G401 (cell line): ENCODE results near the gene TIMMDC1. TPM values are rescaled to one million over a fixed set of nuclear protein-coding genes. Genes with fewer than 3 reads are reported as not detected.

Experiments
- DNase-seq: peaks from one replicate; pipeline ENCODE4 v3.0.0-alpha.2; 2015; ENCODE audit warnings: low spot score
- in situ Hi-C: cut with HindIII; loops from 2 replicates; pipeline ENCODE4 v1.10.0; 2016; ENCODE audit warnings: low sequenced_read_pairs, mixed read lengths
- total RNA-seq: library from RNA; depleted of rRNA; stranded (reverse); fragments of >200 nt; shearing (Covaris generic); gene quantifications from 2 replicates; pipeline ENCODE4 v1.2.3, GENCODE V29; 2014; rRNA removed

TIMMDC1 gene, protein sequence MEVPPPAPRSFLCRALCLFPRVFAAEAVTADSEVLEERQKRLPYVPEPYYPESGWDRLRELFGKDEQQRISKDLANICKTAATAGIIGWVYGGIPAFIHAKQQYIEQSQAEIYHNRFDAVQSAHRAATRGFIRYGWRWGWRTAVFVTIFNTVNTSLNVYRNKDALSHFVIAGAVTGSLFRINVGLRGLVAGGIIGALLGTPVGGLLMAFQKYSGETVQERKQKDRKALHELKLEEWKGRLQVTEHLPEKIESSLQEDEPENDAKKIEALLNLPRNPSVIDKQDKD
- total RNA-seq = 62.2 and 69.2 TPM in 2 replicates

DNA sequence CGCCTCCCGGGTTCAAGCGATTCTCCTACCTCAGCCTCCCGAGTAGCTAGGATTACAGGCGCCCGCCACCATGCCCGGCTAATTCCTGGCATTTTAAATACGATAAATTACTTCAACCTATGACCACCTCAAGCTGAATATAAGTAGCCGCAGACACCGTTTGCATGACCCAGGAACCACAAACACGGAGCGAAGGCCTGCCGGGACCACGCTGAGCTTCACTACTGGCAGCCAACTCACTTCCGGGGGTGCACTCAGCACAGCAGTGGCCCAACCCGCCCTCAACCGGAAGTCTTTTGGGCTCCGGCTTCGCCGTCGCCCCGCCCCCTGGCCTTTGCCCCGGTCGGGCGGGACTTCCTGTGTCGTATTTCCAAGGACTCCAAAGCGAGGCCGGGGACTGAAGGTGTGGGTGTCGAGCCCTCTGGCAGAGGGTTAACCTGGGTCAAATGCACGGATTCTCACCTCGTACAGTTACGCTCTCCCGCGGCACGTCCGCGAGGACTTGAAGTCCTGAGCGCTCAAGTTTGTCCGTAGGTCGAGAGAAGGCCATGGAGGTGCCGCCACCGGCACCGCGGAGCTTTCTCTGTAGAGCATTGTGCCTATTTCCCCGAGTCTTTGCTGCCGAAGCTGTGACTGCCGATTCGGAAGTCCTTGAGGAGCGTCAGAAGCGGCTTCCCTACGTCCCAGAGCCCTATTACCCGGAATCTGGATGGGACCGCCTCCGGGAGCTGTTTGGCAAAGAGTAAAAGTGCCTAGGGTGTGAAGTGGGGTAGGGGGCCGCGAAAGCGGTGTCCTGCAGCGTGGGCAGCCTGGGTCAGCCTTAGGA lies at the start of gene TIMMDC1:
TSS of gene TIMMDC1 (plus strand) at position 362 of the 826 bp plus-strand sequence. CDS start at position 549, 187 bp downstream.
- in situ Hi-C loops = no loop called here
- DNase-seq = peak; percentile 98

DNA sequence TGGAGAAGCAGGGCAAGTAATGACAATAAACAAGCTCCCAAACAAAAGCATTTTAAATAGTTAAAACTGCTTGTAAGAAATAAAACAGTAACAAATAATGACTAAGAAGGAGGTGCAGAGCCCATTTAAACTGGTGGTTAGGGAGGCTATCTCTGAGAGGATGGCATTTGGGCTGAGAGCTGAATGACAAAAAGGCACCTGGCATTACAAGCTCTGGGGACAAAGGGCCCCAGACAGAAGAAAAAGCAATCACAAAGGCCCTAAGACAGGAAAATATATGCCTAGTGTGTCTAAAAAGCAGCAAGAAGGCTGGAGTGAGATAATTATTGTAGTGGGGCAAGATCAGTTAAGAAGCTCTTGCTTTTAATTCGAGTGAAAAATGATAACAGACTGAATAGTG lies 44.5 kb upstream of the TIMMDC1 start:
- in situ Hi-C loops = no loop called here
- no peak for DNase-seq

DNA sequence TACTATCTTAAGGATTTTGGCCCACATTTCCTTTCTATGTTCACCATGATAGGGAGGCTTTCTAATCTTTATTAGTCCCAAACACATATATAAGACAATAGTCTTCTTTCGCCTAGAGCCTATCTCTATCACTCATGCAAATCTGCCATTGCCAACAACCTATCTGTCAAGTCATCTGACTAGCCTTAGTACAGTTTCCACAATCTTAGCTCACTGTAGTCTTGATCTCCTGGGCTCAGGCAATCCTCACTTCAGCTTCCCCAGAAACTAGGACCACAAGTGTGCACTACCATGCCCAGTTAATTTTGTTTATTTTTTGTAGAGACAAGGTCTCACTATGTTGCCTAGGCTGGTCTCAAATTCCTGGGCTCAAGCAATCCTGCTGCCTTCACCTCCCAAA lies 41.9 kb upstream of the TIMMDC1 start:
- in situ Hi-C loops = no loop called here
- no peak for DNase-seq

DNA sequence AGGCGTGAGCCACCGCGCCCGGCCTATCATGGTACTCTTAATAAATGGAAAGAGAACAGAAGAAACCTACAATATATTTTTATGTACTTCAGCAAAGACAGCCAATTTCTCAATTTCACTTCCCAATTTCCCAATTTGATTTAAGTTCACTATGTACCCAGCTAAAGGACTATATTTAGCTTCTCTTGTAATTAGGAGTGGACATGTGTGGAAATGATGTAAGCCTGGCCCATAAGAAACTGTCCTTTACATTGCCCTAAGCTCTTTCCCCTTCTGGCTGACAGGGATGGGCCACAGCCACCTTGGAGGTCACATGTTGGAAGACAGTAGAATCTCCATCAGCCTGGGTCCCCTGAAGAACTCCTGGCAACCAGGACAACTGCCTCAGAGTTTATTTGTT lies 41.1 kb upstream of the TIMMDC1 start:
- DNase-seq = no peak
- in situ Hi-C loops = no loop called here

DNA sequence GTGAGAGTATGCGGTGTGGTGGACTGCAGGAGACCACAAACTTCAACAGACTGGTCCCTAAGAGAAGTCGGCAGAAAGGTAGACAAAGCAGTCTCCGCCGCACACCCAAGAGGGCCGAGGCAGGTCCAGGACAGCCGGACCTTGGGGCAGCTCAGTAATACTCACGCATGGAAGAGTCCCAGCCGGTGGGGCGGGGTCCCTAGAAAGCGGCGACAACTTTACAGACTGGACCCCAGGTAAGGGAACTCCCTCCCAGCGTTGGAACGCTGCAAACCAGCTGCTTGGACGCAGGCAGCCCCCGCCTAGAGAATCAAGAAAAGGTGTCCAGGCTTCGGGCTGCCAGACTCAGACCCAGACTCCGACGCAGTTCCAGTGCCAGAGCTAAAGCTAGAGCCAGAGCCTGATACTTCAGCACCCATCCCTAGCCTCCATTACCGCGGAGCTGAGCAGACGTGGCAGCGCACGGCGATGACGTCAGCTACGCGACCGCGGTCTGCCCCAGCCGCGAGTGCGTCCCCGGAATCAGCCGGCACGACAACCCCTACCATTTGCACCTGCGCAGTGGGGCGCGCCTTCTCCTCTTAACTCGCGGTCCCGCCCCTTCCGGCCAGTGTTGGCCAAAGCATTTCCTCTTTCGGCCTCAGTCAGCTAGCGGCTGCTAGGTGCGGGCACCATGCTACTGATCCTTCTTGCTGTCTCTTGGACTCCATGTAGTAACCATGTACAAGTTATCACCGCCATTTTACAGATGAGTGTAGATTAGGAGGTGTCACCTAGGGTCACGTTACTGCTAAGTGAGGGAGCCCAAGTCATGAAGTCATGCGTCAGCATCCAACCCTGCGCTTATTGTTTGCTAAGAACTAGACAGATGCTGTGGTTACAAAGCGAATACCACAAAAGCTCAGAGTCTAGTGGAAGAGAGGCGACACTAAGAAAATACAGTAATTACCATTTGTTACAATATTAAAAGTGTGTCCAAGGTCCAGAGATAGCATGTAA lies 34.9 kb upstream of the TIMMDC1 start, which contains the start of gene TMEM39A:
TSS of gene TMEM39A (minus strand) at position 445 of the 999 bp plus-strand sequence. CDS start 1,541 bp downstream, outside the sequence.
- in situ Hi-C loops = no loop called here
- peak; percentile 98 for DNase-seq

DNA sequence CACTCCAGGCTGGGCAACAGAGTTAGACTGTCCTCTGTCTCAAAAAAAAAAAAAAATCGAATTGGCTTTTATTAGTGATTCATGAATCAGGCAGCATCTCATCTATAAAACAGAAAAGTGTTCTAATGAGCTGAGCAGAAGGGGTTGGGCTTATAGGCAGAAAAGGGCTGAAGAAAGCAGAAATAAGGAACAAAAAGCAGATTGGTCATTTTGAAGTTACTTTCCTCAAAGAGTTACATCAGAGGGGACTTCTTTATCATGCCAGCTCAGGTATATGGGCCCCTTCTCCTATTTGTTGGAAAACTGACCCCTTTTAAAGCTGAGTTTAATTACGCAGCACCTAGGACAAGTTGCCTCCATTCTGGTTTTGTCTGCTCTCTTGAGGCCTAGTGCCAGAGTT lies 30.3 kb upstream of the TIMMDC1 start:
- in situ Hi-C loops = no loop called here
- no peak for DNase-seq

DNA sequence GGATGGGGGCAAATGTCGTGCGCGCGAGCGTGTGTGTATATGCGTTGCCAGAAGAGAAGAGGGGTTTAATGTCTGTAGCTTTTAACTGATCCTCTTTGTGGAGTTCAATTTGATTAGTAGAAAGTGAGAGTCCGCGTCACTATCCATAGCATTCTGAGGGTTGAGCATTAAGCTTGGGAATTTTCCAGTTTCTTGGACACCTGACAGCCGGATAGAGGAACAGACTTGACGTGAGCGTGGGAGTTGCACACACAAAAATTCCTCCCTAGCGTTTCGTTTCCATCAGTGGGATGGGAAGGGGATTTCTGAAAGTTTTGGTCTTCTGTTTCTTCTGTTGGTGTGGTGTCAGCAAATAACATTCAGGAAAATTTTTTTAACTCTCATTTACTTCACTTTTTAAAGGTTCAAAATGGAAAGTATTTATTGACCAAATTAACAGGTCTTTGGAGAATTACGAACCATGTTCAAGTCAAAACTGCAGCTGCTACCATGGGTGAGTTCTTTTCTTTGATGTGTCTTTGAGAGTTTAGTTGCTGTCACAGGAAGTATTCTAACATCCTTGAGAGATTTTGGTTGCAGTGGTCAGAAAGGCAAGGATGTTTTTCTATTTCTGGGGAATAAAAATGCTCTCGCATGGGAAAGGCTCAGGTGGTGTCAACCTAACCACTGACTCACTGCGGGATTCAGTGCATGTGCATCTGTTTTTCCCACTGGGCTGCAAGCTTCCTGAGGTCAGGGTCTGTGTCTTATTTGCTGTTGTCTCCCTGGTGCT lies 28.7 kb upstream of the TIMMDC1 start:
- DNase-seq = peak; percentile 40
- in situ Hi-C loops = no loop called here

DNA sequence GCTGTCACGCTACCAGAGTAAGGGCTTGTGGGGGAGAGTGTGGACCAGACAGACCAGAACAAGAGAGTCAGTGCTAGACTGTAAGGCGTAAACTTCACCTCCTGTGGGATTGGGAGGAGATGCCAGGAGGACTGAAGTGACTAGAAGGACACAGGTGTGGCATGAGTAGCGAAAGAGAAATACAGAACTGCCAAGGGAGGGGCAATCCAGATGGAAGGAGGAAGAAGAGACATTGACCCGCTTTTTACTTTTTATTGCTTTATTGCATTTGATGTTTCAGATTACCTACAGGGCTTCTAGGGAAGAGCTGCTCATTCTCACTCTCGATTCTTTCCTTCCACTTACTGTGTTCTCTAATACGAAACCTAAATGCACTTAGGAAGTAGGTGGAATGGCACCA lies 27.5 kb upstream of the TIMMDC1 start:
- DNase-seq = no peak
- in situ Hi-C loops = no loop called here

DNA sequence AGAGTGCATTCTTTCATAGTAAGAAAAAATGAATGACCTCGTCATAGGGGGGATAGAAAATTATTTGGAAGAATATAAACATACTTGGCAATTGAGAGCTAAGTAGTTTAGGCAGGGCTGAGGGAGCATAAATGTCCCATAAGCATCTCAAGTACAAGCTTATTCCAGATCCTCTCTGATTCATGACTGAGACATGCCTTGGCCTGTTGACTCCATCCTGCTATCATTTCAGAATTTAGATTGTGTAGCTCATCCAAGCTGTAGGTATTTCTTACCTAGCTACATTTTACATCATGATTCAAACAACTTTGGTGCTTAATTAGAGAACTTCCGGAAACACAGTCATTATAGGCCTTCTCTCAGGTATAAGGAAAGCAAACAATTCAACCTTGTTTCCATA lies 17.3 kb upstream of the TIMMDC1 start:
- DNase-seq = no peak
- in situ Hi-C loops = no loop called here

DNA sequence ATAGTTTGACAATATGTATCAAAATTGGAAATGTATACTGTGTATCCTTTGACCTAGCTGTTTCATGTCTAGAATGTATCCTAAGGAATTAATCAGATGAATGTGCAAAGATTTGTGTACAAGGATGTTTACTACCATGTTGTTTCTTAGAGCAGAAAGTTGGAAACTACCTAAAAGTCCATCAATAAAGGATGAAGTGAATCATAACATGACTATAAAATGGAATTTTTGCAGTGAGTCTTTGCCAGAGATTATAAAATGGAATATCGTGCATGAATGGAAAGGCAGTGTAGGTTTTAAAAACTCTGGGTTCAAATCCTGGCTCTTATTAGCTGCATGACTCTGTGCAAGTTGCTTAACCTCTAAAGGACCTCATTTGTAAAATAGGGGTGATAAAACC lies 15.2 kb upstream of the TIMMDC1 start:
- in situ Hi-C loops = no loop called here
- DNase-seq = no peak

DNA sequence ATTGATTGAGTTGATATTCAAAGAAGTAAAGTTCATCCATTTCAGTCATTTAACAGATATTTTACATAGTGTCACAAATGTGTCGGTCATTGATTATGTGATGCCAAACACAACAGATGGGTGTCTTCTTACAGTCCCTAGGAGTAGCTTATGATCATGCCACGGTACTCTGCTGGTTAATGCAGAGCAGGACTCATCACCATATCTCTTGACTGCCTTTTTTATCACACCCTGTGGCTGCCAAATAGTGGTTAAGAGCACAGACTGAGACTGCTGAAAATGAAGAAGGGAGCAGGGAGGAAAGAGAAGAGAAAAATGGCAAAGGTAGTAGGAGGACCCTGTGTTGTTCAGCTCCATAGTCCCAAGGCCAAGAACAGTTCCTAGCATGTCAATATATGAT lies 12.8 kb upstream of the TIMMDC1 start:
- in situ Hi-C loops = no loop called here
- DNase-seq = no peak

DNA sequence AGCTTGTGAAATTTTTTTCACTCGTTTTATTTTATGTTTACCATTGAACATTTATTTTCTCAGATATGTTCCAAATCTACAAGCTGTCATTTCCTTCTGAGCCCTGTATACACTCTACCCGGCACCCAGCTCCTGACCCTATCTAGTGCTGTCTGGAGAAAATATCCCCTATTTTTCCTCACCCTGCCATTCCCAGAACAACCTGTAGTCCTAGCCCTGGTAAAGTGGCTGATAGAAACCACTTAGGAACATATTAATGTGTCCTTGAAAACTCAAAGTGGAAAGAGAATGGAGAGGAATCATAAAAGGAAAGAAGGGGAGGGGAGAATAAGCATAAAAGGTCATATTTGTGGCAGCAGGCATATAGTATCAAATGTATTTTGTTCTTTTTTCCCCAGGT lies 8.2 kb upstream of the TIMMDC1 start:
- DNase-seq = no peak
- in situ Hi-C loops = no loop called here

DNA sequence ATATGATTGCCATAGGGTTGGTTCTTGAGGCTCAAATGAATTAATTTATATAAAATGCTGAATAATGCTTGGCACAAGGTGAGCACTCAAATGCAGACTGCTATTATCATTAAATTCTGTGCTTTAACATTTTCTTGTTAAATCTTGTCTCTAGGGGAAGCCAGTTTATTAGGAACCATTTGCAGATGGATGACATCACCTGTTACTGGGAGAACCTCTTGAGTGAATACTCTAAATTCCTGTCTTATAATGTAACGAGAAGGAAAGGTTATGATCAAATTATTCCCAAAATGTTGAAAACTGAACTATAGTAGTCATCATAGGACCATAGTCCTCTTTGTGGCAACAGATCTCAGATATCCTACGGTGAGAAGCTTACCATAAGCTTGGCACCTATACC lies 6.2 kb upstream of the TIMMDC1 start:
- no peak for DNase-seq
- in situ Hi-C loops = no loop called here

DNA sequence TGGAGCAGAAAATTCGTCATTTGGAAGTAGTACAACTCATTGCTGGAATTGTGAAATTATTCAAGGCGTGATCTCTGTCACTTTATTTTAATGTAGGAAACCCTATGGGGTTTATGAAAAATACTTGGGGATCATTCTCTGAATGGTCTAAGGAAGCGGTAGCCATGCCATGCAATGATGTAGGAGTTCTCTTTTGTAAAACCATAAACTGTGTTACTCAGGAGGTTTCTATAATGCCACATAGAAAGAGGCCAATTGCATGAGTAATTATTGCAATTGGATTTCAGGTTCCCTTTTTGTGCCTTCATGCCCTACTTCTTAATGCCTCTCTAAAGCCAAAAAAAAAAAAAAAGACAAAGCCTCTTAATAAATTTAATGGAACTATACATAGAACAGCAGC lies 5.5 kb upstream of the TIMMDC1 start:
- in situ Hi-C loops = no loop called here
- no peak for DNase-seq

DNA sequence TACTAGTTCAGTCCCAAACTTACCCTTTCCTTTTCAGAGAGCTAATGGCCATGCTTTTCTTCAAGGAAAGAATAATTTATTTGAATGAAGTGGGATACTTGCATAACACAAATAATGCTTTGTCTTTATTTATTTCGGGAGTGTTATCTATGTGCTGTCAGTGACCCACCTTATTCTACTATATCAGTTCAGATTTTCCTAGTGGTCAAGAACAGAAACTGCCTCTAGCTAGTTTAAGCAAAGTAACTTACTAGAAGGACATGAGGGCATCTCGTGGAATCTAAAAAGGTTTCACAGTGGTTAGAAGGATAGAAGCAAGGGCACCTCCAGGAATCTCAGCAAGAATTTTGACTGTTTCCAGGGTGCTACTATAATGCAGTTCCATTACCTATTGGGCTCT lies 3.8 kb upstream of the TIMMDC1 start:
- in situ Hi-C loops = no loop called here
- DNase-seq = no peak

DNA sequence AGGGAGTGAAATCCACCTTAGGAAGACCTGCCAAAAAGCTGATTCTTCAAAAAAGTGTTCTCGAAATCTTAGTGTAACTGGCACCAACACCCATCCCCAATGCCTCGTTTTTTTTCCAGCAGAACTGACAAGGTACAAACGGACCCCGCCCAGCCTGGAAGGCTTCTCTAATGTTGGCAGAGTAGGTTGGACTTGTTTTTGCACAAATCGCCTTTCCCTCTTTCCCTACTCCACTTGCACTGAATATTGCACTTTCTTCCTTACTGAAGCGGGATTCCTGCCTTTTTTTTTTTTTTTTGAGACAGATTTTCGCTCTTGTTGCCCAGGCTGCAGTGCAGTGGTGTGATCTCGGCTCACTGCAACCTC lies 544 bp upstream of the TIMMDC1 start:
- in situ Hi-C loops = no loop called here
- peak; percentile 44 for DNase-seq

DNA sequence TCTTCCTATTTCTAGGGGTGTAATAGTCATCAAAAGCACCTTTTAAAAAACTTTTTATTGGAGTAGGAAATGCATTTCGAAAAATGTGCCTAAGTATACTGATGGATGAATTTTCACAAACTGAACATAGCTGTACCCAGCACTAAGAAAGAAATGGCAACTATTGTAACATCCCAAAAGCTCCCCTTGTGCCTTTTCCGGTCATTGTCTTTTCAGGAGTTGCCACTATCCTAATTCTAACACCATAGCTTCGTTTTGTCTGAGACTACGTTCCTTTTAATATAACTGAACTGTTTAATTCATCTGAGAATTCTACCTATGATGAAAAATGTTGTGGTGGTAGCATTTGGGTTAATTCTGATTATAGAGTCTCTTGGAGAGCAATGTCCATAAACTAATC lies 1.9 kb downstream of the TIMMDC1 start:
- in situ Hi-C loops = no loop called here
- no peak for DNase-seq

DNA sequence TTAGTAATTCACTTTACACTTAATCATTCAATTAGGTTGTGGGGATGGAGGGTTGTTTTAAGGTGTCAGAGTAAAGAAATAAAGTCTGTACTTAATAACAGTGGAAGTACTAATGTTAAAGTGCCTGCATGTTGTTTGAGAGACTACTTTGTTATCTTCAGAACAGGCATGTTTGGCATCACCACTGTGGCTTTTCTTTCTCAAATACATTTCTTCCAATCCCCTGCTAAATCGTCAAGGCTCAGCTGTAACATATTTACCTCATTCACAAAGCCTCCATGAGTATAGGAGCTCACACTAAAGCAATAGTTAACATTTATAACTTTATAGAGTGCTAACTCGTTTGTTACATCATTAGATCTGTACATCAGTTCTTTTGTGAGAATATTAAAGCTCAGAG lies 2.6 kb downstream of the TIMMDC1 start:
- DNase-seq = no peak
- in situ Hi-C loops = no loop called here

DNA sequence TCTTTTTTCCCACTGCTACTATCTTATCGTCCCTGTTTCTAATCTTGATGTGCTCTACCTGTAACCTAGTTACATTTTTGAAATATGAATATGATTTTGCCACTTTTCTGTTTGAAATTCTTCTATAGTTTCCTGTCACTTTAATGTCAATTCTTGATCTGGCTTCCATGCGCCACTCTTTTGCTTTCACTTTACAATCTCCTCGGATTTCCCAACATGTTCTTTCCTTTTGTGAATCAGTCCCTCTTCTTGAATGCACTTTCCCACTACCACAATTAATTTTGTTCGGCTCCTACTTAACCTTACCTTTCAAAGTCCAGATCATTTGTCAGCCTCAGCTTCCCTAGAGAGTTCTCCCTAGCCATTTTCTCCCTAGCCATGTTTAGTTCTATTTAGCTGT lies 8.3 kb downstream of the TIMMDC1 start:
- DNase-seq = no peak
- in situ Hi-C loops = no loop called here
